22Rv1 (cell line): ENCODE data around the gene FNBP1.

ENCODE experiments used
- ZFX ChIP-seq: fragments of 450-650 bp; IDR thresholded peaks from 2 replicates; pipeline ENCODE4 v1.6.1; 2017; ENCODE audit warnings: antibody characterized with exemption, borderline replicate concordance
- TF ChIP-seq, protein P1 (sequence below): fragments of 450-650 bp; IDR thresholded peaks from 2 replicates; pipeline ENCODE4 v1.5.1; 2017; ENCODE audit warnings: mild to moderate bottlenecking

- TF ChIP-seq, protein P1, sequence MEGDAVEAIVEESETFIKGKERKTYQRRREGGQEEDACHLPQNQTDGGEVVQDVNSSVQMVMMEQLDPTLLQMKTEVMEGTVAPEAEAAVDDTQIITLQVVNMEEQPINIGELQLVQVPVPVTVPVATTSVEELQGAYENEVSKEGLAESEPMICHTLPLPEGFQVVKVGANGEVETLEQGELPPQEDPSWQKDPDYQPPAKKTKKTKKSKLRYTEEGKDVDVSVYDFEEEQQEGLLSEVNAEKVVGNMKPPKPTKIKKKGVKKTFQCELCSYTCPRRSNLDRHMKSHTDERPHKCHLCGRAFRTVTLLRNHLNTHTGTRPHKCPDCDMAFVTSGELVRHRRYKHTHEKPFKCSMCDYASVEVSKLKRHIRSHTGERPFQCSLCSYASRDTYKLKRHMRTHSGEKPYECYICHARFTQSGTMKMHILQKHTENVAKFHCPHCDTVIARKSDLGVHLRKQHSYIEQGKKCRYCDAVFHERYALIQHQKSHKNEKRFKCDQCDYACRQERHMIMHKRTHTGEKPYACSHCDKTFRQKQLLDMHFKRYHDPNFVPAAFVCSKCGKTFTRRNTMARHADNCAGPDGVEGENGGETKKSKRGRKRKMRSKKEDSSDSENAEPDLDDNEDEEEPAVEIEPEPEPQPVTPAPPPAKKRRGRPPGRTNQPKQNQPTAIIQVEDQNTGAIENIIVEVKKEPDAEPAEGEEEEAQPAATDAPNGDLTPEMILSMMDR = no peak
- no peak for TF ChIP-seq ZFX
Observed at GRCh38 chr9:129933185-129934040, 109.6 kb downstream of the FNBP1 start.
